Glutamatergic neuron (in vitro differentiated cells): ENCODE data around the gene TBC1D24. TPM values are rescaled to one million over a fixed set of nuclear protein-coding genes. Genes with fewer than 3 reads are reported as not detected.

Experiments used
- DNase-seq: peaks from one replicate; pipeline ENCODE4 v3.0.0; 2022
- H3K27ac Mint-ChIP-seq: one replicate; pipeline ENCODE4 v1.8.0; 2020; ENCODE audit warnings: mild to moderate bottlenecking, mixed read lengths, inconsistent platforms; ENCODE audit not compliant: unreplicated experiment
- H3K27me3 Mint-ChIP-seq: one replicate; pipeline ENCODE4 v1.8.0; 2020; ENCODE audit warnings: mild to moderate bottlenecking, moderate library complexity, mixed read lengths, inconsistent platforms; ENCODE audit not compliant: unreplicated experiment
- H3K36me3 Mint-ChIP-seq: one replicate; pipeline ENCODE4 v1.8.0; 2020; ENCODE audit warnings: mild to moderate bottlenecking, mixed read lengths, inconsistent platforms; ENCODE audit not compliant: unreplicated experiment
- H3K4me1 Mint-ChIP-seq: one replicate; pipeline ENCODE4 v1.8.0; 2020; ENCODE audit warnings: mild to moderate bottlenecking, low read depth, mixed read lengths, inconsistent platforms; ENCODE audit not compliant: unreplicated experiment
- H3K4me3 Mint-ChIP-seq: one replicate; pipeline ENCODE4 v1.8.0; 2020; ENCODE audit warnings: mild to moderate bottlenecking, mixed read lengths, inconsistent platforms; ENCODE audit not compliant: unreplicated experiment
- H3K9me3 Mint-ChIP-seq: one replicate; pipeline ENCODE4 v1.8.0; 2020; ENCODE audit warnings: mild to moderate bottlenecking, moderate library complexity, mixed read lengths, inconsistent platforms; ENCODE audit not compliant: unreplicated experiment
- total RNA-seq: library from RNA; stranded (reverse); fragmentation: NEBNext Ultra II Directional; extraction: Animal tissue kit (Norgen Biotek cat#: 25700); gene quantifications from one replicate; pipeline ENCODE4 v1.2.1, GENCODE V29; 2021; ENCODE audit not compliant: unreplicated experiment
- TF ChIP-seq, protein P1 (sequence below): fragments of 200-600 bp; sonication (generic); IDR thresholded peaks from one replicate; pipeline ENCODE4 v1.5.0; 2021; ENCODE audit not compliant: partially characterized antibody, unreplicated experiment

Gene TBC1D24
- total RNA-seq, 1 donor from 2014 or later: 58.4 TPM

DNA sequence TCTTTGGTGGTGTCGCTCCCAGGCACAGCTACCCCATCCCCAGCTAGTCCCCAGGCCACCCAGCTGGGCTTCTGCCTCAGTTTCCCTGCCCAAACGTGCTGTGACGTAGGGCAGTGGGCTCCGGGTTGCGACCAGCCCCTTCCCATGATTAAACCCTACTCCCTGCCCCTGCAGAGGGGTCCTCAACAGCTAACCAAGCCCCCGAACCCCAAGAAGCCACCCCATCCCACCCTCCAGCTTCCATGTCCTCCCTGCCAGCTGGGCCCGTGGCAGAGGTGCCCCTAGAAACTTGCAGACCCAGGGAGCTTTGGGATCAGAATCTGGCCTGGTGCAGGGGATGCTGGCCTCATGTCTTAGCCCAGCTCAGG lies 4.7 kb upstream of the TBC1D24 start:
- peak overlapping the region; percentile 77 for H3K4me3 Mint-ChIP-seq

DNA sequence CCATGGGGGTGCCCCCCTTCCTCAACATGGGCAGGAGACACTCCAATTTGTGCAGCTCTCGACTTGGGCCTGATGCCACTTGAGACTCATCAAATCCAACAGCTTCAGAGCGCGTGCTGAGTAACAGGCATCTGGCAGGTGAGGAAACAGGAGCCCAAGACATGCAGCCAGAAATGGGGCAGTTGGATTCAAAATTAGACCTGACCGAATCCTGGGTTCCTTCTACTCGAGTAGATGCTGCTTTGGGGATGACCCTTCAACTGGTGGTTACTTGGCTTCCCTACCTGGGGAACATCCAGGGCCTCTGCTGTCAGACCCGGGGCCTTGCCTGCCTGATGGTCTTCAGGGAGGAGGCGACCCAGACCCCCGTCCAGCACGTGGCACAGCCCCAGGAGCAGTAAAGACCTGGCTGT lies 4.3 kb upstream of the TBC1D24 start:
- Mint-ChIP-seq H3K9me3 (peaks cover 2% of the 10 kb centered on the region), H3K27ac (peak overlapping the region; percentile 82), H3K4me3 (peak overlapping the region; percentile 77), H3K27me3 (peaks cover 9% of the 10 kb centered on the region), H3K36me3 (no peaks in the 10 kb centered on the region), H3K4me1 (peaks cover 11% of the 10 kb centered on the region)
- TF ChIP-seq, protein P1, sequence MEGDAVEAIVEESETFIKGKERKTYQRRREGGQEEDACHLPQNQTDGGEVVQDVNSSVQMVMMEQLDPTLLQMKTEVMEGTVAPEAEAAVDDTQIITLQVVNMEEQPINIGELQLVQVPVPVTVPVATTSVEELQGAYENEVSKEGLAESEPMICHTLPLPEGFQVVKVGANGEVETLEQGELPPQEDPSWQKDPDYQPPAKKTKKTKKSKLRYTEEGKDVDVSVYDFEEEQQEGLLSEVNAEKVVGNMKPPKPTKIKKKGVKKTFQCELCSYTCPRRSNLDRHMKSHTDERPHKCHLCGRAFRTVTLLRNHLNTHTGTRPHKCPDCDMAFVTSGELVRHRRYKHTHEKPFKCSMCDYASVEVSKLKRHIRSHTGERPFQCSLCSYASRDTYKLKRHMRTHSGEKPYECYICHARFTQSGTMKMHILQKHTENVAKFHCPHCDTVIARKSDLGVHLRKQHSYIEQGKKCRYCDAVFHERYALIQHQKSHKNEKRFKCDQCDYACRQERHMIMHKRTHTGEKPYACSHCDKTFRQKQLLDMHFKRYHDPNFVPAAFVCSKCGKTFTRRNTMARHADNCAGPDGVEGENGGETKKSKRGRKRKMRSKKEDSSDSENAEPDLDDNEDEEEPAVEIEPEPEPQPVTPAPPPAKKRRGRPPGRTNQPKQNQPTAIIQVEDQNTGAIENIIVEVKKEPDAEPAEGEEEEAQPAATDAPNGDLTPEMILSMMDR: no peak
- peak; percentile 14 for DNase-seq

More for the DNA sequence above, 4.7 kb upstream of the TBC1D24 start:
- TF ChIP-seq, protein P1: no peak
- DNase-seq: peak; percentile 3
- Mint-ChIP-seq H3K36me3 (no peaks in the 10 kb centered on the region), H3K27ac (peak overlapping the region; percentile 89), H3K27me3 (peaks cover 9% of the 10 kb centered on the region), H3K4me1 (peaks cover 11% of the 10 kb centered on the region), H3K9me3 (peaks cover 2% of the 10 kb centered on the region)

DNA sequence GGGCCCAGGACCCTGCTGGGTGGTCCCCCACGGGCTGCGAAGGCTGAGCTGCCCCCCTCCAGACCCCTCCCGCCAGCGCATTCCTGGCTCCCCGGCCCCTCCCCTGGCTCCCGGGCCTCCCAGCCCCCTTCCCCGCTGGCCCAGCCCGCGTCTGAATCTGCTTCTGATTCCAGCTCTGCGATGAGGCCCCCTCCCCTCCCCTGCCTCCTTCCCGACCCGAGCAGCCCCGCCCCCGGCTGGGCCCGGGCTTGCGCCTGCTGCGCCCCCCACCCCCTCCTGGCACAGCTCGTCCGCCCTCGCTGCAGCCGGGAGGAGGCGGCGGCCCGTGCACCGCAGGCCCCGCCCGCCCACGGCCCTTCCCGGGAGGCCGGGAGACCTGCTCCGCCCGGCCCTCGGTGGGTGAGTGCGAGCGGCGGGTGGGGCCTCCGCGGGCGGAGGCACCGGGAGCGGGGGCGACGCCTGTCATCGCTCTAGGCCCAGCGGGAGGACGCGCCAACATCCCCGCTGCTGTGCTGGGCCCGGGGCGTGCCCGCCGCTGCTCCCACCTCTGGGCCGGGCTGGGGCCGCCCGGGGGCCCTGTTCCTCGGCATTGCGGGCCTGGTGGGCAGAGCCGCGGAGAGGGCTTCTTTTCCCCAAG lies 3.8 kb upstream of the TBC1D24 start, which contains the start of gene NTN3:
Gene NTN3, plus strand, starts transcription at position 282 of the 637 bp plus-strand sequence. CDS start 405 bp downstream, outside the sequence.
- H3K27me3 Mint-ChIP-seq: peaks cover 13% of the 10 kb centered on the region

GRCh38 chr16:2471653-2472487 lies 3.1 kb upstream of the TBC1D24 start:
- Mint-ChIP-seq H3K36me3 (no peaks in the 10 kb centered on the region), H3K4me1 (peaks cover 14% of the 10 kb centered on the region), H3K9me3 (peaks cover 8% of the 10 kb centered on the region), H3K27me3 (peaks cover 19% of the 10 kb centered on the region), H3K4me3 (no peak overlapping the region), H3K27ac (no peak overlapping the region)
- TF ChIP-seq, protein P1: no peak
- DNase-seq: peak; percentile 58

More for the DNA sequence above, 3.8 kb upstream of the TBC1D24 start, which contains the start of gene NTN3:
- Mint-ChIP-seq H3K9me3 (peaks cover 5% of the 10 kb centered on the region), H3K27ac (peak within 1 kb of the TSS; percentile 82), H3K4me1 (peaks cover 13% of the 10 kb centered on the region), H3K4me3 (peak within 1 kb of the TSS; percentile 77), H3K36me3 (no peaks in the 10 kb centered on the region)
- peak; percentile 79 for DNase-seq
- TF ChIP-seq, protein P1: no peak
